GM12872 (cell line): ENCODE measurements around the gene ALCAM.

ENCODE experiments used
- CTCF ChIP-seq: IDR thresholded peaks from 3 replicates; pipeline ENCODE4 v1.5.1; 2011; ENCODE audit warnings: low read depth, mild to moderate bottlenecking, low read length, moderate library complexity; ENCODE audit not compliant: insufficient read depth

The ALCAM gene

GRCh38 chr3:105542282-105543019 is 175.7 kb downstream of the ALCAM start:
- TF ChIP-seq CTCF, result no peak

- TF ChIP-seq CTCF, result no peak
Measured at GRCh38 chr3:105545051-105545450, 178.3 kb downstream of the ALCAM start.

DNA sequence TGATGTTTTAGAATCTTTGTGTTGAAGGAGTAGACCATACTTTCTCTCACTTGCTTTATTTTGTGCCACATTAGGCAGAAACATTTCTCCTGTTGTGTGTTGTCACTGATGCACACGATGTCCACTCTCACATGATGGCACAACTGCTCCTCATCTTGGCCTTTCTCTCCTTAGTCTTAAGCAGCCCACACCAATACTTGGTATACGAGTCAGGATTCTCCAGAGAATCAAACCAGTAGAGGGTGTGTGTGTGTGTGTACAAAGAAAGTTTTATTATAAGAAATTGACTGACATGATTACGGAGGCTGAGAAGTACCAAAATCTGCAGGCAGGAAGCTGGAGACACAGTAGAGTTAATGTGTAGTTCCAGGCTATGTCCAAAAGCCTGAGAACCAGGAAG is 187.1 kb downstream of the ALCAM start:
- no peak for TF ChIP-seq CTCF

GRCh38 chr3:105555206-105555605 is 188.5 kb downstream of the ALCAM start:
- no peak for TF ChIP-seq CTCF

- TF ChIP-seq CTCF, result no peak
Measured at GRCh38 chr3:105559856-105560255, 193.1 kb downstream of the ALCAM start.

DNA sequence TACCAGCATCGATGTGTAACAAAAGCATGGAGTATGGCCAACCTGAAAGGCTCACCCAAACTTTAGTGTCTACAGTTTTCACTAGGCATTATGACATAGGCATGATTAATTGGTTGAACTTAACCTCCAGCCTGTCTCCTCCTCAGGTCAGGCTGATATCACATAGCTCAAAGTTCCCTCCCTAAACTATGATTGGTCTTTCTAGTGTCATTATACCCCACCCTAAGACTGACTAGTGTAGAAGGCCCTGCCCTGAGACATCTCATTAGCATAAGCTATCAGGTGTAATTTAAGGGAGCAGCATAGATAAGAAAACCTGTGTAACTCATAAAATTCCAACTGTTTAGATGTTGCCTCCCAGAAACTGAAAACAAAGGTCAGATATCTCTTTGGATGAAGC is 195.2 kb downstream of the ALCAM start:
- no peak for TF ChIP-seq CTCF

- TF ChIP-seq CTCF, result no peak
Measured at GRCh38 chr3:105564546-105565288, 198.0 kb downstream of the ALCAM start.
